Sigmoid colon (tissue), 7 donors: Measurements from ENCODE around the gene OSTN. TPM values are rescaled to one million over a fixed set of nuclear protein-coding genes. Genes with fewer than 3 reads are reported as not detected.
A peak's percentile ranks its signal among the peaks of the same experiment; 100 is the strongest.
"Not testable (repeated sequence)": the region's sequence is repeated elsewhere in the genome, so short reads cannot be mapped to it uniquely, and the experiment has no call there.

Experiments used
- DNase-seq: peaks from one replicate; pipeline ENCODE4 v3.0.0-alpha.2; 2019
- H3K27ac ChIP-seq, 4 donors: fragments of 200-600 bp; sonication (generic); one replicate each; pipeline ENCODE4 v1.5.1; 2016 to 2019; ENCODE audit warnings: mild to moderate bottlenecking in 1 of 4
- H3K27me3 ChIP-seq, 3 donors: fragments of 200-600 bp; sonication (generic); one replicate each; pipeline ENCODE4 v1.5.1; 2019; ENCODE audit warnings: mild to moderate bottlenecking in 1 of 3
- H3K36me3 ChIP-seq, 4 donors: fragments of 200-600 bp; sonication (generic); one replicate each; pipeline ENCODE4 v1.5.1; 2016 to 2019
- H3K4me1 ChIP-seq, 4 donors: fragments of 200-600 bp; sonication (generic); one replicate each; pipeline ENCODE4 v1.5.1; 2017 to 2019
- H3K4me3 ChIP-seq, 4 donors: fragments of 200-600 bp; sonication (generic); one replicate each; pipeline ENCODE4 v1.5.1; 2017 to 2019; ENCODE audit warnings: mild to moderate bottlenecking in 2 of 4, moderate library complexity in 1 of 4
- H3K9me3 ChIP-seq, 4 donors: fragments of 200-600 bp in 3 of 4; sonication (generic) in 3 of 4; one replicate each; pipeline versions ENCODE4 v1.5.1 to v1.6.1; 2013 to 2019
- EP300 ChIP-seq, 4 donors: sonication (generic); formaldehyde crosslinking; IDR thresholded peaks; one replicate each; pipeline ENCODE4 v1.6.1; 2017; ENCODE audit warnings: antibody characterized with exemption in 4 of 4
- POLR2A ChIP-seq, 2 donors: fragments of 450-650 bp; IDR thresholded peaks; one replicate each; pipeline ENCODE4 v1.6.1; 2016; ENCODE audit warnings: antibody characterized with exemption in 2 of 2, mild to moderate bottlenecking in 2 of 2, moderate library complexity in 2 of 2
- POLR2AphosphoS5 ChIP-seq, 4 donors: sonication (generic); formaldehyde crosslinking; IDR thresholded peaks; one replicate each; pipeline ENCODE4 v1.6.1; 2017; ENCODE audit warnings: antibody characterized with exemption in 4 of 4
- WGBS, 2 donors: extraction: QIAGEN DNeasy Blood & Tissue Kit; methylation state at CpG; one replicate each; pipeline ENCODE4 v1.1.7; 2013; 5-methylcytosine and 5-hydroxymethylcytosine counted together
- intact Hi-C: fragments of 100-400 bp; cut with DNase I; formaldehyde crosslinking; loops from one replicate; pipeline ENCODE4 v1.15.1; 2023
- polyA plus RNA-seq, 3 donors: library from polyadenylated mRNA; stranded (reverse); fragments of 200-250 nt; gene quantifications; one replicate each; pipeline ENCODE4 v1.2.3, GENCODE V29; 2013
- total RNA-seq, 4 donors: library from RNA; depleted of rRNA; stranded (reverse); fragments of >200 nt; gene quantifications; one replicate each; pipeline ENCODE4 v1.1.0, GENCODE V29; 2016
- TF ChIP-seq, protein P1 (sequence below), 4 experiments: fragments of 450-650 bp in 3 of 4; fragments of 200-600 bp in 1 of 4; IDR thresholded peaks; one replicate each; pipeline ENCODE4 v1.5.1; 2016 to 2019; ENCODE audit warnings: antibody characterized with exemption in 4 of 4, mild to moderate bottlenecking in 3 of 4, moderate library complexity in 2 of 4
- donor health status: healthy with polysubstance abuse.
- donor health status: Bipolar disorder and iron deficiency.
- donor health status: healthy.

The OSTN gene
- total and polyA plus RNA-seq, 7 donors, result 0.36 to 0.82 TPM; not detected in 5

DNA sequence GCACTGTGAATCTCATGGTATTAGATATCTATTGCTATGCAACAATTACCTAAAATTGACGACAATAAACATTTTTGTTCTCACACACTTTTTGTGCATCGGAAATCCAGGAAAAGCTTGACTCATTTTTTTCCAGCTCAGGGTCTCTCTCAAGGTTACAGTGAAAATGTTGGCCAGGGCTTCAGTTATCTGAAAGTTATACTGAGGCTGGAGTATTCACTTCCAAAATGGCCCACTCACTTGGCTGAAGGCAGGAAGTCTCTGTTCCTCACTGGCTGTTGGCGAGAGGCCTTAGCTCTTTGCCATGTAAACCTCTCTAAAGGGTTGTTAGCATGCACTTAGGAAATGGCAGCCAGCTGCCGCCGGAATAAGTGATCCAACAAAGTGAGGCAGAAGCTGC is 41.4 kb downstream of the OSTN start:
- Histone ChIP-seq H3K4me1 (peaks cover 0 to 8% (median 3%) of the 10 kb centered on the region in 4 donors), H3K9me3 (no peaks in the 10 kb centered on the region), H3K27ac (no peak overlapping the region), H3K4me3 (no peak overlapping the region), H3K27me3 (no peaks in the 10 kb centered on the region), H3K36me3 (no peaks in the 10 kb centered on the region)
- intact Hi-C loops, result loop anchor here (10.0 kb wide), 1 partner anchor 134 kb away; no protein-coding TSS in a partner anchor
- 93 to 95% methylated on average over 5 of the region's 5 CpGs for WGBS, 2 donors
- DNase-seq, result no peak
- TF ChIP-seq, protein P1, sequence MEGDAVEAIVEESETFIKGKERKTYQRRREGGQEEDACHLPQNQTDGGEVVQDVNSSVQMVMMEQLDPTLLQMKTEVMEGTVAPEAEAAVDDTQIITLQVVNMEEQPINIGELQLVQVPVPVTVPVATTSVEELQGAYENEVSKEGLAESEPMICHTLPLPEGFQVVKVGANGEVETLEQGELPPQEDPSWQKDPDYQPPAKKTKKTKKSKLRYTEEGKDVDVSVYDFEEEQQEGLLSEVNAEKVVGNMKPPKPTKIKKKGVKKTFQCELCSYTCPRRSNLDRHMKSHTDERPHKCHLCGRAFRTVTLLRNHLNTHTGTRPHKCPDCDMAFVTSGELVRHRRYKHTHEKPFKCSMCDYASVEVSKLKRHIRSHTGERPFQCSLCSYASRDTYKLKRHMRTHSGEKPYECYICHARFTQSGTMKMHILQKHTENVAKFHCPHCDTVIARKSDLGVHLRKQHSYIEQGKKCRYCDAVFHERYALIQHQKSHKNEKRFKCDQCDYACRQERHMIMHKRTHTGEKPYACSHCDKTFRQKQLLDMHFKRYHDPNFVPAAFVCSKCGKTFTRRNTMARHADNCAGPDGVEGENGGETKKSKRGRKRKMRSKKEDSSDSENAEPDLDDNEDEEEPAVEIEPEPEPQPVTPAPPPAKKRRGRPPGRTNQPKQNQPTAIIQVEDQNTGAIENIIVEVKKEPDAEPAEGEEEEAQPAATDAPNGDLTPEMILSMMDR (IDR thresholded peaks at IDR 0.05), result no peak
- no peak for TF ChIP-seq POLR2A (IDR thresholded peaks at IDR 0.05)
- TF ChIP-seq POLR2AphosphoS5 (IDR thresholded peaks at IDR 0.05), result no peak
- TF ChIP-seq EP300 (IDR thresholded peaks at IDR 0.05), result no peak

DNA sequence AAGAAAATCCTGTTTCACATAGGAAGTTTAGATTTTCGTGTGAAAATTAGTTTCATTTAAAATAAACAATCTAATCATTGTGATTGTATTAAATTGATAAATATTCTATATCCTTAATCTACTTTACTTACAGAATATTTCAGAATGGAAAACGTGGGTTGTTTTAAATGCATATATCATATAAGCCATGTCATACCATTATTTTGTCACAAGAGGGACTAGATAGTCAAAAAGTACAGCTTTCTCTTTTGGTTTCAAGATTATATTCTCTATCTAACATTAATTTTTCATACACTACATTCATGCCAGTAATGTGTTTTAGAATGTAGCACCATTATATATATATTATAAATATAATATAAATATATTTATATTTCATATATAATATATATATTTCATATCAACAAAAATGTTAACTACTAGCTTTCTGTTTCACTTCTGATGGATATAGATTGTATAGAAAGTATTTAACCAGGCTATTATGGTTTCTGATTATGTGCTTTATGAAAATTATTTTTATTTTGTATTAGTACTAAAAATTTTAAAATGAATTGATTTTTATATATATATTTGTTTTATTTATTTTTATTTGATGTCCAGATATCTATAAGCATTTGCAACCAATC is 45.3 kb downstream of the OSTN start:
- DNase-seq, result no peak
- Histone ChIP-seq H3K27ac (no peak overlapping the region), H3K36me3 (no peaks in the 10 kb centered on the region), H3K4me3 (no peak overlapping the region), H3K27me3 (no peaks in the 10 kb centered on the region), H3K4me1 (no peaks in the 10 kb centered on the region), H3K9me3 (no peaks in the 10 kb centered on the region)
- intact Hi-C loops, result loop anchor here (10.0 kb wide), 1 partner anchor 130 kb away; no protein-coding TSS in a partner anchor
- WGBS, 2 donors, result 6 to 33% methylated on average over 2 of the region's 2 CpGs
- TF ChIP-seq, protein P1 (IDR thresholded peaks at IDR 0.05), result peak in 2 of 4 experiments; percentile 25 to 42
- TF ChIP-seq EP300 (IDR thresholded peaks at IDR 0.05) (no peak), POLR2A (IDR thresholded peaks at IDR 0.05) (no peak), POLR2AphosphoS5 (IDR thresholded peaks at IDR 0.05) (no peak)

DNA sequence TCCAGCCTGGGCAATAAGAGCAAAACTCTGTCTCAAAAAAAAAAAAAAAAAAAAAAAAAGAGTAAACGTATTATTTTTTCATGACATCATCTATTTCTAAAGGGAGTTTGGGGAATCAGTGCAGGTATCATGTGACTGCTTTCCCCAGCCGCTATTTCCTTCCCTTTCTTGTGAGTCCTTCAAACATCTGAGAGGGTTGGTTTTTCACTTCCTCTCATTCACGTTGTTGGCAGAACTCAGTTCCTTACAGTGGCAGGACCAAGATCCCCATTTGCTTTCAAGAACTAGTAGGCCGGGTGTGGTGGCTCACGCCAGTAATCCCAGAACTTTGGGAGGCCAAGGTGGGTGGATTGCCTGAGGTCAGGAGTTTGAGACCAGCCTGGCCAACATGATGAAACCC is 47.0 kb downstream of the OSTN start:
- not testable (repeated sequence) for H3K9me3 ChIP-seq, H3K36me3 ChIP-seq, H3K4me3 ChIP-seq, H3K27me3 ChIP-seq, DNase-seq, H3K4me1 ChIP-seq, H3K27ac ChIP-seq
- intact Hi-C loops, result loop anchor here (10.0 kb wide), 1 partner anchor 129 kb away; no protein-coding TSS in a partner anchor
- WGBS, 2 donors, result 47 to 76% methylated on average over 5 of the region's 5 CpGs

DNA sequence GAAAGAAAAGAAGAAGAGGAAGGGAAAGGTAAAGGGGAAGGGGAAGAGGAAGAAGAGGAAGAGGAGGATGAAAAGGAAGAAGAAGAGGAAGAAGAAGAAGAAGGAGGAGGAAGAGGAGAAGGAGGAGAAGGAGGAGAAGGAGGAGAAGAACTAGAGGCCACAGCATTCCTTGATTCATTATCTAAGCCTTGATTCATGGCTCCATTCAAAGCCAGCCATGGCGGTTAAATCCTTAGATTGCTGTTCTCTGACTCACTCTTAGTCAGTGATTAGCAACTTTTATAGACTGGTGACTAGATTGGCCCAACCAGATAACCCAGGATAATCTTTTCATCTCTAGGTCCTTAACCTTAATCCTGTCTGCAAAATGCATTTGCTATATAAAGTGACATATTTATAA is 47.6 kb downstream of the OSTN start:
- Histone ChIP-seq H3K27ac (no peak overlapping the region), H3K4me3 (no peak overlapping the region), H3K36me3 (no peaks in the 10 kb centered on the region), H3K4me1 (no peaks in the 10 kb centered on the region), H3K9me3 (no peaks in the 10 kb centered on the region), H3K27me3 (no peaks in the 10 kb centered on the region)
- intact Hi-C loops, result loop anchor here (10.0 kb wide), 1 partner anchor 128 kb away; no protein-coding TSS in a partner anchor
- WGBS, 2 donors, result 70 to 84% methylated on average over 1 of the region's 1 CpG
- TF ChIP-seq POLR2A (IDR thresholded peaks at IDR 0.05), result no peak
- DNase-seq, result no peak

DNA sequence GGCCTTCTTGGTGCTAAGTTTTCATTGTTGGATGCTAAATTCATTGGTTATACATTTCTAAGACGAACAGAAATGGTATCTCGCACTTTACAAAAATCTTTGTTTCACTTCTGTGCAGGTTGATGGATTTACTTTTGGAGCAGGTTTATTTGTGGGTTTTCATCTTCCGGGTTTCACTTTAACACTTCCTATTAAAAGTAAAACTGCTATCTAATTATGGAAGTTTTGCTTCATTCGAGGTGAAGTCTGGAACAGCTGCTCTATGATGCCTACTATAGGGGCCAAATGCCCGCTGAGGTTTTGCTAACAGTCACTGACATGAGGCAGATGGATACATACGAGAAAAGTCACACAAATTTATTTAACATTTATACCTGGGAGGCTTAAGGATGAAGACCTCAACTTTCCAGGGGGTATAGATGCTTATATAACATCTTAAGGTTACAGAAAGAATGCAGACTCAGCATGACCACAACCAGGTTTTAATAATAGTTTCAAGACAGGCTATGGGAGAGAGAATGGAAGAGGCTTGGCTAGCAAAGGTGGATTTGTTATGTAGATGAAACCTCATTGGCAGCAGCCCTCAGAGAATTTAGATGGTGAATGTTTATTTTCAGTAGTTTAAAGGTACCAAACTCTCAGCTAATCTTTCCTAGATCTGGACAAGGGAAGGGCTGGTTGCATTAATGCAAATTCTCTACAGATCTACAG is 54.2 kb downstream of the OSTN start:
- H3K9me3 ChIP-seq, result no peaks in the 10 kb centered on the region
- TF ChIP-seq POLR2AphosphoS5 (IDR thresholded peaks at IDR 0.05) (no peak), EP300 (IDR thresholded peaks at IDR 0.05) (no peak), POLR2A (IDR thresholded peaks at IDR 0.05) (no peak)
- TF ChIP-seq, protein P1 (IDR thresholded peaks at IDR 0.05), result no peak
- H3K4me1 ChIP-seq, result peaks cover 0 to 7% (median 0%) of the 10 kb centered on the region in 4 donors
- 59 to 83% methylated on average over 6 of the region's 6 CpGs for WGBS, 2 donors
- intact Hi-C loops, result no loop called here
- no peaks in the 10 kb centered on the region for H3K27me3 ChIP-seq
- H3K36me3 ChIP-seq, result no peaks in the 10 kb centered on the region
- DNase-seq, result no peak
- no peak overlapping the region for H3K27ac ChIP-seq
- no peak overlapping the region for H3K4me3 ChIP-seq
